Kidney capillary endothelial cell (primary cell): ENCODE data around the gene COPZ1.
"Not testable (repeated sequence)": the region's sequence is repeated elsewhere in the genome, so short reads cannot be mapped to it uniquely, and the experiment has no call there.

Experiments used
- DNase-seq: peaks from one replicate; pipeline ENCODE4 v3.0.0-alpha.2; 2018; ENCODE audit warnings: low spot score

The COPZ1 gene

DNA sequence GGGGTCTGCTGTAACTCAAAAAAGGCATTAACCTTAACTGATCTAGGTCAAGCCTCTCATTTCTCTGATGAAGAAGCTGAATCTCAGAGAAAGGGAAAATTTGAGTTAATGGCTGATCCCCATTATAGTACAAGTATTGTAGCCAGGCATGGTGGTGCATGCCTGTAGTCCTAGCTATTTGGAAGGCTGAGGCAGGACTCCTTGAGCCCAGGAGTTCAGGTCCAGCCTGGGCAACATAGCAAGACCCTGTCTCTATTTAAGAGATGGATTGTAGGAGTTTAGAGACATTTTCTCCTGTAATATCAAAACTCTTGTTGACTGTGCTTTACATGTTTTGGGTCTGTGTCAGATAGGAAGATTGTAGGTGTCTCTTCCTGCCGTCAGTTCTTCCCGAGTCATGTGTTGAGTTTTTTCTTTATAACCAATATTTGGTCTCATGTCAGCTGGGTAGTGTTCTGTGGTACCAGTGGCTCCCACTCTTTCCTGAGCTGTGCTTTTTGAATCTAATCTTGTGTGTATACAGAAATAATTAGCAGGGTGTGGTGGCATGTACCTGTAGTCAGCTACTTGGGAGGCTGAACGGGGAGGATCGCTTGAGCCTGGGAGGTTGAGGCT, 8.6 kb downstream of the COPZ1 start:
- no peak for DNase-seq

DNA sequence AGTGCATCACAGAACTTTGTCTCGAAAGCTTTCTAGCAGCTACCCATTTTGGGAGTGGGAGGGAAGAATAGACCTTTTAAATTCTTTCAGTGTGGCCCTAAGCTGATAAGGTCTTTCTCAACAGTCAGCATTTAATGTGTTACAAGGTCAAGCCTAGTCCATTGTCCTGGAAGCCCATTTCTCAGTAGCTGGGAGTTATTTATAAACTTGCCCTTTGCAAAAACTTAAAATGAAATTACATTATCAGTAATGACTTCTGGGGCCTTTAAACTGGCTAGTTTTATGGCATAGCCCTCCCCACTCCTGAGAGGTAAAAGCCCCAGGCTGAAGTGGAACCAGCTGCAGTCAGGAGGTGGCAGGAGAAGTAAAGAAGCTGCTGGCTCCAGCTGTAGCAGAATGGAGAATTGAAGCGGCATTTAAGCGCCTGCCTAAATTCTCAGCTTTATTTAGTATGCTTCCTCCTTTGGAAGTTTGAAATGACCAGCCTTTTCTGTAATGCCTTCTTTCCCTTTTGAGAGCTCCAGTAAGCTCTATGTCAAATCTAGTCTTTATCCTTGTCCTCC, 12.4 kb downstream of the COPZ1 start:
- no peak for DNase-seq

DNA sequence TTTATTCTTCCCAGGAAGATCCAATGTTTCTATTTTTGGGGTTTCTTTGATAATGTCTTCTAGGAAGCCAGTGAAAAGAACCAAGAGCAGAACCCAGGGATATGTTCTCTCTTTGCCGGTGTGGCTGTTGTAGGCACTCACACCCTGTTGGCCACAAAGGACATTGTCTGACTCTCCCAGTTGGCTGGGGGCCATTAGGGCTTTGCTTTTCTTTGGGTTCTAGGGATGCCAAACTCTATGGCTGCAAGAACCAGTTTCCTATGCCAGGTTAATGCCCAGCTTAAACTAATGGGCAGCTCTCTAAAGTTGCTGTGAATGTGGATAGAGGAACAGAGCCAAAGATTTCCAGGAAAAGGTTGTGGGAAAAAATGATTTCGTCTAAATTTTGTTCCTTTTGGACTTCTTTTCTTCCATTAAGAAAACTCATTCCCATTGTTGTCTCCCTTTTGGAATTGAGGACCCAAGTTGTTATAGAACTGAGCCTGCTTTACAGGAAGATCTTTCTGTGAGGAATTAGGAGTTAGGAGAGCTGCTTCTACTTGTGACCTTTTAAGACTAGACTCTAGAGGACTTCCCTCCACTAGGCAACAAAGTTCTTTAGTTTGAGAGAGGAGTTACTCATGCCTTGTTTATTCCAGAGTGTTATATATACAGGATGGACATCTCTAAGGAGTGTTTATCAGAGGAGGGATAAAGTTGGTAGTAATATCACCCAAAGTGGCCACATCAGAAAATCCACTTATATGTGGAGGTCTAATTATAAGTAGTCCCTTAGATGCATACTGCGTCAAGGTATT, 13.1 kb downstream of the COPZ1 start:
- no peak for DNase-seq

DNA sequence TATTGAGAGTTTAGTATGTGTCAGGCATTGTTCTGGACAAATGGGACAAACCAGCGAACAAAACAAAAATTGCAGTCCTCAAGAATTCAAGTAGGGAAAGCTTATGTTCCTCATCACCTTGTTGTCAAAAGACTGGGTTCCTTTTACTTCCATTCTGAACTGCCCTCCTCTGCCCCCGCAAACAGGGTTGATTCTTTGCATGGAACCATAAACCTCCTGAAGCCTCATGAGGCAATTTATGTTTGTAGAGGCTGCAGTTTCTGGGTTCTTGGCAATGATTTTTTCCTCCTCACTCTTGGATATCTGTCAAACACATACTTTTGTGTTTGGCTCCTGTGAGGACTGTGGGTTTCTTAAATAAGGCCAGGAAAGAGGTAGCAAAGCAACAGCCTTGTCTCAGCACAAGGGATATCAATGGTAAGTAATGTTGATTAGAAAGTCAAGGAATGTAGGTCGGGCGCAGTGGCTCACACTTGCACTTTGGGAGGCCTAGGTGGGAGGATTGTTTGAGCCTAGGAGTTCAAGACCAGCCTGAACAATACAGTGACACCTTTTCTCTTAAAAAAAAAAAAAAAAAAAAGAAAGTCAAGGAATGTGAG, 13.9 kb downstream of the COPZ1 start:
- DNase-seq, result no peak

DNA sequence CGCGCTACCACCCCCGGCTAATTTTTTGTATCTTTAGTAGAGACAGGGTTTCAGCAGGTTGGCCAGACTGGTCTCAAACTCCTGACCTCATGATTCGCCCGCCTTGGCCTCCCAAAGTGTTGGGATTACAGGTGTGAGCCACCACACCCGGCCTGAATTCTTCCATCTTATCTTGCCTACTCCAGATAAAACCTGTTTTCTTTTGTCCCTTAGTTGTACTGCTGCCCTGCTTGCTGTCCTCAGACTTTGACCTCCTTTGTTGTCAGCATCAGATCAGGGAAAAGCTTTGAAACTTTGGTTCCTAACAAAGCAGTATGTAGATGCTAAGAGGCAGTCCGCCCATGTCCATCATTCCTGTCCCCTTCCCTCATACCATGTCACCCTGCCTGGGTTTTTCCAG, 15.9 kb downstream of the COPZ1 start:
- DNase-seq, result no peak

DNA sequence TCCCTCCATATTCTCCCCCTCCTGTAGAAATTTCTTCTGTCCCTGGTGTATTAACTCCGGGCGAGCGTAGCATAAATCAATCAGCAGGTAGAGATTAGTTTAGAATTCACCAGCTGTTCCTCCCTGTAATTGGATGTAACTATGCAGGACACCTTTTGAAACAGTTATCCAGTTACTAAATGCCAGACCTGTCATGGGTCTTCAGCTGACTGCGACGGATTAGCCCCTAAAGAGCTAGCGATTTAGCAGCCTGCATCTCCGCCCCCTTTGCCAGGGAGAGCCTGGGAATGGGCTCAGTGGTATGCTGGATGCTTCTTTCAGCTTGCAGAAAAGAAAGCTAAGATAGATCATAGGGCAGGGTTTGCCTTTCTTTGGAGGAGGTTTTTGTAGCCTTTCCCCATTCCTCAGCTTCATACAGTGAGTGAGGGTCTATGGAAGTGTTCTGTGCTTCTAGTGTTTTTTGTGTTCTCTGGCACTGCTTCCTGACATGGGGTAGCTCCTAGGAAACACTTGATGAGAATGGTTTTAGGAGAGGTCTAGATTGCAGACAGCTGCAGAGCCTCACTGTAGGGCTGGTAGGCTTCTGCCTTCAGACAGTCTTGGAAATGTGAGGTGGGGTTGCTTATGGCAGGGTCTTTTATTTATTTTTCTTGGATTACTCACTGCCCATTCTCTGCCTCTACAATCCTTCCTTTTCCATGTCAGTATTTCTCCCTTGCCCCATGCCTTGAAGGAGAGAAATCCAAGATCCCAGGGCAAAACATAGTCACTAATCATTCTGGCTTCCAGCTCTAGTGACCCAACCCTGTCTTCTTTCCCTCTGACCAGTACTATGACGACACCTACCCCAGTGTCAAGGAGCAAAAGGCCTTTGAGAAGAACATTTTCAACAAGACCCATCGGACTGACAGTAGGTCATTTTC, 16.7 kb downstream of the COPZ1 start:
- no peak for DNase-seq

DNA sequence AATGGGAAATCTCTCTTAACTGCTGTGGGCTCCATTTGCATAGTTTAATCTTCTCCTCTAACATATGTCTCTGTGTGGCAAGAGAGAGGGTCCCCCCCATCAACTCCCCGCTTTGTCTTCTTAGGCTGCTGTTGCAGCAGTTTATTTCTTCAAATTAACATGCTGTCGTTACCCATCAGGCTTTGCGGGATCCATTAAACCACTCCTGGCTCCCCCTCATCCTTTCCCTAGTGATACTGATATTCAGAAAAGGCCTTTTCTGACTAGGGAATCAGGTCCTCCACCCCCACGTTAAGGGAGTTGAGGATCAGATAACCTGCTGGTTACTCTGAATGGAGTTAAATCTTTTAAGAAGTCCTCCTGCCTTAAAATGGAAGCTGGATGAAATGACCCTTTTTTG, 24.1 kb downstream of the COPZ1 start:
- DNase-seq, result no peak

DNA sequence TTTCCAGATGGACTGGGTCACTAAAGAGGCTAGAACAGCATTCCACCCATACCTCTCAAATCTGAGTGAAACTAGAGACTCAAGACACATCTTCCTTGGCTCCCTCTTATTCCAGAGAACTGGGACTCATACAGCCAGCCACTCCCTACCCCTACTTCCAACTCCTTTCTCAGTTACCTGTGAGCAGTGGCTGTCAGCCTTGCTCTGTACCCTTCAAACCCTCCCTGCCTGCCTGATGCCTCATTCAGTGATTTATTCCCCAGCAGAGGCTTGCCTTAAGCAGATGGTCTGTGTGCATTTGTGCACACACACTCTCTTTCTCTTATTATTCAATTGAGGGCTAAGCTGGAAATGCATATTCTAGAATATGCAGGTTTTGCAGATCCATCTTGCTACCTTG, 24.7 kb downstream of the COPZ1 start:
- no peak for DNase-seq

DNA sequence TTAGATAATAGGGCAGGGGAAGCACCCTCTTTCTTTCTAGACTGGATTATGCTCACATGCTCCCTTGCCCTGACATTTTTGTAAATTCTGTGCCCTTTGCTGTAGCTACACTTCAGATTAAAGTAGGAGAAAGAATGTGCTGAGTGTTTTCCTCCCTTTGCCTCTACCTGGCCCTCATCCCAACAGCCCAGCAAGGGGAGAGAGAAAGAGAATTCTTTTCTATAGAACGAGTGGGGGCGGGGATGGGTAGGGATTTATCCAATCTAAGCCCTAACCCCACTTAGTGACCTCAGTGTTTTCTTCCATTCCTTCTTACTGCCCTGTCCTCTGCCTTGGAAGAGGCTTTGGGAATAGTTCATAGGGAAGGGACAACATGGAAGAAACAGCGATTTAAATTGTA, 25.8 kb downstream of the COPZ1 start:
- DNase-seq, result no peak

DNA sequence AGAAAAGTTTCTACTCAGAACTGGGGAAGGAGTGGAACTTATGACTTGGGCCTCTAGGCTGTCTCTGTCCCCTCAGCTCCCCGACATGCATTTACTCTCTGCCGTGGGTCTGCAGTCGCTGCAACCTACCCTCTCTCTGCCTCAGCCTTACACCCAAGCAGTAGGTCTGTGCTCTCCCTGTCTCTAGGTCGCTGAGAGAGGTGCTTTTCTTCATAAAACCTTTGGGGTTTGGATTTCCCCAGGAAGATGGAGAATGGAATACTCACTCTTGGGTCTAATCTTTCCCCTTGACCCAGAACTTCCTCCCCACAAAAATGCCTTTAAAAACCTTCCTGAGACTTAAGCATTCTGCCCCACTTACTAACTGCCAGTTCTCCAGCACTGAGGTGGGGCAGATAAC, 26.4 kb downstream of the COPZ1 start:
- no peak for DNase-seq

DNA sequence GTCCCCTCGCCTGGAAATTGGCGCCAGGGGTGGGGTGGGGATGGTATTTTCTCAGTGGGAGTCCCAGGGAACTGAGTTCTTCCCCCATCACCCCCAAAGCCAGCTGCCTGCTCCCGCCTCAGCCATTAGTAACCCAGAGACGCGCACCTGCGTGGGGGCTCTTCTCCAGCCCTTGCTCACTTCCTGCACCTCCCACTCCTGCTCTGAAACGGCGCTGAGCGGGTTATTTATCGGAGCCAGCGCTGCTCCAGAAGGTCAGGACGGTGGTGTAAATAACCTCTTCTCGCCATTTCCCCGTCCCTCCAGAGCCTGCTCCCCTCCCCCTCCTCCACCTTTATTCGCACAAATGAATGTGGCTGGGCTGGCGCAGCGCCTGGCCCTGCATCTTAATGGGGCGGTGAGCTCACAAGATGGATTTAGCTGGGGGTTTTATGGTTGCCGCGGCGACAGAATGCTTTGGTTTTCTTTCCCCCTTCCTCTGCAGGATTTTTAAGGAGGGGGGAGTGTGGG, 27.1 kb downstream of the COPZ1 start:
- DNase-seq, result no peak

DNA sequence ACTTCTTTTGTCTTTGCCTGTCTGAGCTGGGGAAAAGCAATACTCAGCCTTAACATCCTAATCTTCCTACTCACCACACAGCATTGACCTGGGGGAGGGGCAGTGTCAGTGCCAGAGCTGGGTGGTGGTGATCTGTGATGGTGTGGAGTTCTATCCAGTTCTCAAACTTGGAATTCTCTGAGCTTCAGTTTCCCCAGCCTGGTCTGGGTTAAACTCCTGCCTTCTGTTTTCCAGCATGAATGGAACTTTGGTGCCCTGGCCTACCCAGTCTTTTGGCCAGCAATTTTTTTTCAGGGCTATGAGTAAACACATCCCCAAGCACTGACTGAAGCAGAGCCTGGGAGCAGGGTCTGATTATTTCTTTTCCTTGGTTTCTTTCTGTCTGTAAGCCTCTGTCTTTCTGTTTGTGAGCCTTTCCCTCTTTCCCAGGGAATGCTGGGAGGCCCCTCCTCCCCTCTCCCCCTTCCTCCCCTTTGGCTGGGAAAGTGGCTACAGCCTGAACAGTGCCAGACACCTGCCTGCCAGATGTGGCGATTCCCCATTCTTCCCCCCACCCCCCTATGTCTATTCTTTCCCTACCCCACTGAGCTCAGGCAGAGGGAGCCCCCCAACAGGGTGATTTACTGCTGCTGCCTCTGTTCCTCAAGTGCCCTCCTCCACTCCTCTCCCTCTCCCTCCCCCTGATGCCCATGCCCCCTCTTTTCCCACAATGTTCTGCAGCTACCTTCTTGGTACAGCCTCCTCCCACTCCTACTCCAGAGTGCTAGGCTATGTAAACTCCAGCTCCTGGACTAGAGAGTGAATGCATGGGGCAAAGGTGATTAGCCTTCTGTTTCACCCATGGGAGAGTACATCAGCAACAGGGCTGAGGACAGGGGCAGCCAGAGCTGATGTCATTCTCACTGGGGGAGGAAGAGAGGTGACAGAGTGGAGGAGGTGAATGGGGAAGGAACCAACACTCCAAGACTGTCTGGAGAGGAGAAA, 28.3 kb downstream of the COPZ1 start:
- DNase-seq, result no peak

DNA sequence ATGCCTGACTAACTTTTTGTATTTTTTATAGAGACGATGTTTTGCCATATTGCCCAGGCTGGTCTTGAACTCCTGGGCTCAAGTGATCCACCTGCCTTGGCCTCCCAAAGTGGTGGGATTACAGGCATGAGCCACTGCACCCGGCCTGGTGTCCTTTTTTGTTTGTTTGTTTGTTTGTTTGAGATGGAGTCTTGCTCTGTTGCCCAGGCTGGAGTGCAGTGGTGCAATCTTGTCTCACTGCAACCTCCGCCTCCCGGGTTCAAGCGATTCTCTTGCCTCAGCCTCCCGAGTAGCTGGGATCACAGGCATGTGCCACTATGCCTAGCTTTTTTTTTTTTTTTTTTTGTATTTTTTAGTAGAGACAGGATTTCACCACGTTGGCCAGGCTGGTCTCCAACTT, 29.3 kb downstream of the COPZ1 start:
- not testable (repeated sequence) for DNase-seq

DNA sequence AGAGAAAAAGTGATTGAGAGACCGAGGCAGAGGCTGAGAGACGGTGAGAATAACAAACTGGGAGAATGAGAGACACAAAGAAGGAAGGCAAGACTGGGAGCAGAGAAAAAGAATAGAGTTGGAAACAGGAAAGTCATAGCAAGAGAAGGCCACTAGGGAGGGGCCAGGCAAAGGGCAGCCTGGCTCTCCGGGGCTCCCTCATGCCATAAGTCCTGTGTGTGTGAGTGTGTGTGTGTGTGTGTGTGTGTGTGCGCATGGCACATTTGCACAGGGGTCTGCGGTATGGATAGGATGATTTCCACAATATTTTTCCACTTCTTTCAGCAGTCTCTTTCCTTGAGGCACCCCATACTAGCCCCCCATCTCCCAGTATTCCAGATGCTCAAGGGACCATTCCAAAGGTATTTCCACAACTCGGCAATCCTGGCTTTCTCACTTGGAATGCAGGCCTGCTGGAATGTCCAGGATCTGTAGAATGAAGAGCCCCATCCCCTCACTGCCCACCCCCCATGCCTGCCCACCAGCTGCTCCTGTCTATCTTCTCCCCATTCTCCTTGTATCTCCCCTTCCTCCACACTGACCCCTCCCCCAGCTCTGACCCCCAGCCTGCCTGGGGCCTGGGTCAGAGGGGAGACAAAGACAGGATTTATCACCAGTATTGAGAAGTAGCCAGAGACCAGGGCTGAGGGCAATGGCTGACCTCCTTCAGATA, 30.3 kb downstream of the COPZ1 start:
- DNase-seq, result no peak

DNA sequence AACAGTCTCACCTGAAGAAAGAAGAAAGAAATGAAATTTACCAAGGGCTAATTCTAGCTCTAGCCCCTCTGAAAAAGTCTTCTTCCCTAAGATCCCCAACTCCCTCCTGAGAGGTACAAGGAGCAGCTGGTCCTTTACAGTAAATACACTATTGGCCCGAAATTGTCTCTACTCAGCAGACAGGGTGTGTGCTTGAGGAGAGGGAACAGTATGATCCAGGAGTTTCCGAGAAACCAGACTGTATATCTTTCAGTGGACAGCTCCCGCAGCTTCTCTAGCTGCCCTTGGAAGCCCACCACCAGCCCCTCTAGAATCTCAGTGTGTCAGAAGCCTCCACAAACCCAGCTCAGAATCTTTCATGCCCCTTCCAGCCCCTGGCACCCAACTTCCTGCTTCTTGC, 31.3 kb downstream of the COPZ1 start:
- no peak for DNase-seq

DNA sequence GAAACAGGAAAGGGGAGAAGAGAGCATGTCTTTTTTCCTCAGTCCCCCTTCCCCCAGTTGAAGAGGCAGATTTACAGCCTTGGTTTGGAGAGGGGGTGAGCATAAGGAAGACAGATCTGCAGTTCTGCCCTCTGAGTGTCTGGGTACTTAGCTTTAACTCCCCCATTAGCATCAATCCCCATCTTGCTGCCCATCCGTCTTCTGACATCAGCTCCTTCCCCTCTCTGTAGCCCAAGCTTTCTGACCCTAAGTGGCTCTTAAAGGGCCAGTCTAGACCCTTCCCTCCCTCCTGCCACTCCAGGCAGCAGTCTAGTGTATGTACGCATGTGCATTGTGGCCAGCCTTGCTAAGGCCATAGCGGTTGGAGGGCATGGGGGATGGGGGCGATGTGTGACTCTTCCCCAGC, 32.0 kb downstream of the COPZ1 start:
- no peak for DNase-seq

DNA sequence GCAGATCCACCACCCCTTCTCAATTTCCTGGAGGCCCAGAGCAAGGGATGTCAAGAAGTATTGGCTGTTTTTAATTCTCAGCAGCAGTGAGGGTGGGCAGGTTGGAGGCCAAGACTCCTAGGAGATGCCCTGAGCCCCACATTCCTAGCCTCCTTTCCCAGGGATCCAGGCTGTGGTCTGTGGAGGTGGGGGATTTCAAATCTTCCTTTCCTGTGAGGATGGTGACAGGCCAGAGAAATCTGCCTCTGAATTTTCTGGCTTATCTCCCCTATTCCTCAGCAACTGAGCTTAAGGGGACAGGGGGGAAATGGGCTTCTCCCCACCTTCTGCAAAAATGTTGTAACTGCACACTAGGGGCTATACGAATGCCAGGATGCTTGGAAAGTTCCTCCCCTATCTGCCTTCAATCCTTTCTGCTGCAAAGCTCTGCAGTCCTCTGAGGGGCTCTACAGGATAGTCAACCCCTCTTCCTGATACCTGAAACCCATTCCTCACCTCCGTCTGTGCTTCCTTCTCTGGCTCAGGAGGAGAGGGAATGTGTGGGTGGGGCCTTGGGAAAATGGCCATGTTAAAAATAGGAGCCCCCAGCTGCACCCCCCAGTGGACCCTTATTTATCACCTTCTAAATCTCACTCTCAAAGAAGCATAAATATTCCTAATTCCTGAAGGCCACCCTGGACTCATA, 32.7 kb downstream of the COPZ1 start:
- DNase-seq, result no peak

DNA sequence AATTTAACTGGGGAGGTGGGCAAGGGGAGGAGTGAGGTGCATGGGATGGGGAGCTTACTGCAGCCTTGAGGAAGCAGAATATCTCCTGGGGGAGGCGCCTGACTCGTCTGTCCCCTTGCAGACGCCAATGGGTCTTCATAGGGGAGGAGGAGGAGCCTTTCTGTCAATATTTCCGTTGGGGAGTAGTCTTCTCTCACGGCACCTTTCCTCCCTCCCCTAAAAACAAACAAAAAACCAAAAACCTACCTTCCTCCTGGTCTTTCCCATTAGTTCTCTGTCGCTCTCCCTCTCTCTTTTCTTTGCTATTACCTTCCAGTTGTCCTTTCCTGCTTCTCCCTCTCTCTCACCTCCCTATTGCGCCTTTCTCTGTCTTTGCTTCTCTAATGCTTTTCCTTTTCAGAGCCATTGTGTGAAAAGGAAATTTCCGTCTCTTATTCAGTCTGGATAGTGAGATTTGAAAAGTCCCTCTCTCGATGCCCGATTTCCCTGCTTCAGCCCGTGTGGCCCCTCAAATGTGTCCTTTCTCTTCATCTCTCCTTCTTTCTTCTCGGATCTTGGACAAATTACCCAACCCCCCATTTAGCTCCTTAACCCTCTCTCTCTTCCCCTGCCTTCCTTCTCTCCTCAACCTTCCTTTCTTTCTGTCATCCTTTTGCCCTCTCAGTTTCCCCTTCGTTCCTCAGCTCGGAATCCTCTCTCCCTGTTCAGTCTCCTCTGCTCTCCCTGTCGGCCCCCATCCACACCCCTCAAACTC, 33.4 kb downstream of the COPZ1 start:
- no peak for DNase-seq
